Left renal cortex interstitium (tissue), 4 donors: ENCODE measurements around the gene KCNJ2. TPM values are rescaled to one million over a fixed set of nuclear protein-coding genes. Genes with fewer than 3 reads are reported as not detected.

ENCODE experiments used
- DNase-seq, 4 donors: peaks; one replicate each; pipeline ENCODE4 v3.0.0-alpha.2; 2013; ENCODE audit warnings: low read depth in 4 of 4, low spot score in 2 of 4, missing footprints in 1 of 4
- polyA plus RNA-seq, 4 donors: library from polyadenylated mRNA; unstranded; fragments of 120-200 nt; gene quantifications; one replicate each; pipeline ENCODE4 v1.2.1, GENCODE V29; 2013; ENCODE audit not compliant: insufficient read length in 4 of 4

Gene KCNJ2
- polyA plus RNA-seq = 1 to 10 TPM; 2.1 to 3.1 (median 2.5) TPM

- peak; percentile 34 to 76 (median 58) for DNase-seq
These were observed at the start of gene KCNJ2 for GRCh38 chr17:70168977-70169708. Gene KCNJ2, plus strand, starts transcription at chr17:70169532. Its CDS starts 5,508 bp downstream, at chr17:70175040.

- no peak for DNase-seq
These were observed 49.8 kb upstream of the KCNJ2 start for GRCh38 chr17:70119545-70119944.

GRCh38 chr17:70119983-70120382 lies 49.3 kb upstream of the KCNJ2 start:
- DNase-seq = no peak

- DNase-seq = no peak
These were observed 48.9 kb upstream of the KCNJ2 start for GRCh38 chr17:70120425-70120824.

GRCh38 chr17:70121126-70121525 lies 48.2 kb upstream of the KCNJ2 start:
- DNase-seq = no peak

GRCh38 chr17:70123193-70123592 lies 46.1 kb upstream of the KCNJ2 start:
- DNase-seq = no peak

- no peak for DNase-seq
These were observed 44.6 kb upstream of the KCNJ2 start for GRCh38 chr17:70124723-70125122.

GRCh38 chr17:70127221-70127873 lies 42.0 kb upstream of the KCNJ2 start:
- no peak for DNase-seq

- DNase-seq = no peak
These were observed 40.5 kb upstream of the KCNJ2 start for GRCh38 chr17:70128727-70129238.

- DNase-seq = no peak
These were observed 39.0 kb upstream of the KCNJ2 start for GRCh38 chr17:70130289-70130688.

- DNase-seq = no peak
These were observed 36.8 kb upstream of the KCNJ2 start for GRCh38 chr17:70132505-70132904.

- DNase-seq = no peak
These were observed 35.3 kb upstream of the KCNJ2 start for GRCh38 chr17:70134042-70134441.

- DNase-seq = no peak
These were observed 34.6 kb upstream of the KCNJ2 start for GRCh38 chr17:70134777-70135176.

- DNase-seq = no peak
These were observed 33.2 kb upstream of the KCNJ2 start for GRCh38 chr17:70136131-70136530.

GRCh38 chr17:70137451-70138230 lies 31.7 kb upstream of the KCNJ2 start:
- DNase-seq = peak in 1 of 4 donors; percentile 15

- DNase-seq = no peak
These were observed 31.0 kb upstream of the KCNJ2 start for GRCh38 chr17:70138291-70138865.

GRCh38 chr17:70139449-70139993 lies 29.8 kb upstream of the KCNJ2 start:
- DNase-seq = no peak

GRCh38 chr17:70144260-70144846 lies 25.0 kb upstream of the KCNJ2 start:
- DNase-seq = peak in 2 of 4 donors; percentile 6 to 10

GRCh38 chr17:70153210-70153609 lies 16.1 kb upstream of the KCNJ2 start:
- no peak for DNase-seq

- no peak for DNase-seq
These were observed 12.2 kb upstream of the KCNJ2 start for GRCh38 chr17:70157151-70157550.
